HG03025 (cell line): ENCODE results near the gene RAB35.

ENCODE experiments used
- ATAC-seq: cut with Tn5 transposase; IDR thresholded peaks from one replicate; pipeline ENCODE4 v1.9.1; 2021; ENCODE audit warnings: mild to moderate bottlenecking, moderate library complexity; ENCODE audit not compliant: unreplicated experiment, low FRiP score

Gene RAB35

DNA sequence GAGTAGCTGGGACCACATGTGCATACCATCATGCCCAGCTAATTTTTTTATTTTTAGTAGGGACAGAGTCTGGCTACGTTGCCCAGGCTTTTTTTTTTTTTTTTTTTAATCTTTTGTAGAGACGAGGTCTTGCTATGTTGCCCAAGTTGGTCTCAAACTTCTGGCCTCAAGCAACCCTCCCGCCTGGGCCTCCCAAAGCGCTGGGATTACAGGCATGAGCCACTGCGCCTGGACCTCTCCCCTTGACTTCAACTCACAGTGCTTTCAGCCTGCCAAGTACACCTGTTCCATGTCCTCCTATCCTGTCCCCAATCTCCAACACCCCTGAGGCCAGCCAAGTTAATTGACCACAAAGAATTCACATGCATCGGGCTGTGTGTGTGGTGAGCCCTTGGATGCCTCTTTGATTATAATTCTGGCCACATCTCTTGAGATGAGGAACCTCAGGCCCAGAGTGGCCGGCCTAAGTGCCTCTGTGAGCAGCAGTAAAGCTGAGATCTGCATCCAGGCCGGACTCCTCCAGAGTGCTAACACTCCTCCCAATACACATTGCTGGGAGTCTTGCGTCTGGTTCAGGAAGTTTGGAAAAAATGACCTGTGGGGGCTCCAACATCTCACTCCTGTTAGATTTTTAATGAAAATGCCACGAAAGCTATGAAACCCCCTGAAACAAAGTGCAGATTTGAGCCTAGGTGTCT lies 6.8 kb downstream of the RAB35 start:
- no peak for ATAC-seq

DNA sequence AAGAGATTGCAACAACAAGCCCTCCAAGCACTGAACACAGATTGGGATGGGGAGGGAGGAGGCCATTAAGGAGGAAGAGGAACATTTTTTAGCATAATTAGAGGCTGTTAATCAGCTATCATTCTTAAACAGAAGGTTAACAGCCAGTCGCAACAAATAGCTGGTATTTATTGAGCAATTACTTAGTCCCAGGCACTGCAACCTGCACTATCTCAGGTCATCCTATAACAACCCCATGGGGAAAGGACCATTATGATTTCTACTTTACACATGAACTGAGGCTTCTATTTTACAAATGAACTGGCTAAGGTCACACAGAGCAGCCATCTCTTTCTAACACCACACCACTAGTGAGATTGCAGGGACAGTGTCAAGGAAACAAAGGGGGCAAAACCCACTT lies 10.4 kb downstream of the RAB35 start:
- no peak for ATAC-seq

DNA sequence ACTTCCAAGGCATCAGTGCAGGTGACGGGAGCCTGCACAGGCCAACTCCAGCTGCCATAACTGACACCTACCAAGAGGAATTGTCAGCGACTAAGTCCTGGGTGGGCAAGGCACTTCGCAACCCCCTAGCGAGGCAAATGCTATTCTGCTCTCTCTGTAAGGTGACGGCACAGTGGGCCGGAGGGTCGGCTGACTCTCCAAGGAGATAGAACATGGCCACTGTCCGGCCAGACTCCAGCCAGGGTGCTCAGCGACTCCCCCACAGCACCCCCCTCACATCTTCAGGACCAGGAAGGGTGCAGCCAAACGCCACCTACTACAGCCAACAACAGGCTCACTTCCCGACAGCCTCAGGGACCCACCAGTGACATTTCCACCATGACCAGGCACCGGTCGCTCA lies 13.2 kb downstream of the RAB35 start:
- ATAC-seq: no peak

DNA sequence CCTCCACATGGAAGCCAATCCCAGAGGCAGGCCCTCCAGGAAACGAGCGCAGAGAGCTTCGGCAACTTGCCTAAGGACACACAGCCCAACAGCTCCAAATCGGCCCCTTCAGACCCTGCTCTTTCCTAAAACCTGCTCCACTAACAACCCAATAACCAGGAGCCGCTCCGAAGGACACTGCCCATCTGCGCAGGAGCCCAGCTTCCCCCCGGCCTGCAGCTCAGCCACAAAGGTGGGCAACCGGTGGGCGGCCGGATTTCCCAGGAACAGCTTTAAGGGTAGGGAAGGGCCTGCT lies 13.6 kb downstream of the RAB35 start:
- ATAC-seq: no peak

DNA sequence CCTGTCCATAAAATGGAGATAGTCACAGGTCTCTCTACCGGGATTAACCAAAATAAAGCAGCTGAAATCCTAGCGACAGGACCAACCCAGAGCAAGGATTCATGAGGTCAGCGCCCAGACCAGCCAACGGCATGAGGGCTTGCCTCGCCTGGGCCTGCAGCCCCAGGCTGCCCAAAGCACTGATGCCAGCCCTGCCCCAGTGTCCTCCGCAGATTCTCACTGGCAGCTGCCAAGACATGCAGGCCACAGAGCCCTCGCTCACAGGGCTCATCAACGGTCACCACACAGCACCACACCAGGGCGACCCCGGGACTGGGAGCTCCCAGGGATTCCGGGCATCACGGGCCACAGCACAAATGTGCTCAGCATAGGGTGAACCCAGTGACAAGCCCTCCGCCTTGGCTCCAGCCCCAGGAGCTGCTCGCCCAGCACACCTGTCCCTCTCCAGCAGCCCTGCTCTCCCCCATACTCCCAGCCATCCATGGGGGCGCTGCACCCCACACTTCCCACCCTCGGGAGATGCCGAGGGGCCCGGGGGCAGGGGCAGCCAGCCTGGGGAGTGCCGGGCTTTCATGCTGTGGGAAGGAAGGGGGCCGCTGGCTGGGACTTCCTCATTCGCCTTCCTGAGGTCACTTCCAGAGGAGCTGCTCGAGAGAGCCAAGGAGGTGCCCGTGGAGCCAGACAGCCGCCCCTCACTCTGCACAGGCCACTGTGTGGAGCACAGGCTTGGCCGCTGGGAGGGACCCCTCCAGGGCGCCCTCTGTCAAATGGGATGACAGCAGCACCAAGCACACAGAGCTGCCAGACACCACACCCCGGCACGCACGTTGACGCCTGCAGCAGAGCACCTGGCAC lies 14.1 kb downstream of the RAB35 start:
- no peak for ATAC-seq

DNA sequence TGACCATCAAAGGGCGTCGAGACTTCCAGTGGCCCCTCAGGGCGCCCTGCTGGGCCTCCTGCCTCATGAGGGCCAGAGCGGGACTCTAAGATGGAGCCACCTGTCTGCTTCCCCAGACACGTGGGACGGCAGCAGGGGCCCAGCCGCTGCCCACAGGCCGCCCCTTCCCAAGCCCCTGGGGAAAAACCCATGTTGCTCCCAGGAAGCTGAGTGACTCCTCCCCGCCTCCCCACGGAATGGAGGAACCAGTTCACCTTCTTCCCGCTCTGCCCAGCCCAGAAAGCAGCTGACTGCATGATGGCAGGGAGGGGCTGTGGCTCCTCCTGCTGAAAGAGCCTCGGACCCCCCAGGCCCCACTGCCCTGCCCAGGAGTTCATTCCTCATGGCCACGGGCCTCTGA lies 14.9 kb downstream of the RAB35 start:
- no peak for ATAC-seq

DNA sequence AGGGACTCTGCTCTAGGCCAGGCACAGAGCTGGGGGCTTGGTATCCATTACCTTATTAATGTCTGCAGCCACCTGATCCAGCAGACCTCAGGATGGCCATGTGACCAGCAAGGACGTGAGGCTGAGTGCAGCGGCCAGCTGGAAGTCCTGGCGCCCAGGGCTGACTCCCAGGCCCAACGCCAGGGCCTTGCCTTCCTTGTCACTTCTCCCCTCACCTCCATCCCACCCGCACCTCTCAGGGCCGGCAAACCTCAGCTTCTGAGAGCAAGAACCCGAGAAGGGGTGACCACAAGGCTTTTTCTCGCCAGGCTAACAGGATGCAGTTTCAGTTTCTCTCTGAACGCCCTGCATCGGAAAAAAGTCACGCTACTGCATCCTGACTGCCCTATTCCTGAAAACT lies 15.4 kb downstream of the RAB35 start:
- ATAC-seq: no peak

DNA sequence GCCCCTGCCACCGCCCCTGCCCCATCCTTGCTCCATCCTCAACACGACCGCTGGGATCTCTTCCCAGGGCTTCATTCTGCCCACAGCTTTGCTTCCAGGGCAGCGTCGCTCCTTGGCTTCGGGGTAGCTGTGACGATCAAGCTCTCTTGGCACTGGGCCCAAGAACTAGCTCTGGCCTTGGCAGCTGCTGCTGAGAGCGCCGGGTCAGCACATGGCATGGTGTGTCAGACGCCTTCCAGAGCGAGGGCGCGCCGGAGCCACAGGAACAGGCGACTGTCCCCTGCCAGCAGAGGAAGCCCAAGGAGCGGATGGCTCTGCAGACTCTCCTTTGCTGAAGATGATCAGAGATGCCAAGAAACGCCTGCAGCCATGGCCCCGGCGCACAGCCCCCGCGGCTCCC lies 15.9 kb downstream of the RAB35 start:
- ATAC-seq: no peak

DNA sequence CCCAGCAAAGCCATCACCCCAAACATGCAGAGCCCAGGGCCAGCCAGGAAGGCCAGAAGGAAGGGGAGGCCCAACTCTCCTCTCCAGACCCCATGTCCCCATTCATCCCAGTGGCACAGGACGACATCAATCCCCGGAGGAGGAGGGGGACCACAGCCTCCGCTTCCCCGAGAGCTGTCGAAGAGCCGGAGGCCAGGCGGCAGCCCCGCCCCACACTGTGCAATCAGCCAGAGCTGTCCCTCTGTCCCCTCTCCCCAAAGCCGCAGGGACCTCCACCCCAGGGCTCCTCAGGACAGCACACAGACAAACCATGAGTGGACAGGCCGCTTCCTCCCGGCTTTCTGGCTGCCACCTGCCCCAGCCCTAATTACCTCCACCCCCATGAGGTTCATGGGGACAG lies 16.8 kb downstream of the RAB35 start:
- ATAC-seq: no peak

DNA sequence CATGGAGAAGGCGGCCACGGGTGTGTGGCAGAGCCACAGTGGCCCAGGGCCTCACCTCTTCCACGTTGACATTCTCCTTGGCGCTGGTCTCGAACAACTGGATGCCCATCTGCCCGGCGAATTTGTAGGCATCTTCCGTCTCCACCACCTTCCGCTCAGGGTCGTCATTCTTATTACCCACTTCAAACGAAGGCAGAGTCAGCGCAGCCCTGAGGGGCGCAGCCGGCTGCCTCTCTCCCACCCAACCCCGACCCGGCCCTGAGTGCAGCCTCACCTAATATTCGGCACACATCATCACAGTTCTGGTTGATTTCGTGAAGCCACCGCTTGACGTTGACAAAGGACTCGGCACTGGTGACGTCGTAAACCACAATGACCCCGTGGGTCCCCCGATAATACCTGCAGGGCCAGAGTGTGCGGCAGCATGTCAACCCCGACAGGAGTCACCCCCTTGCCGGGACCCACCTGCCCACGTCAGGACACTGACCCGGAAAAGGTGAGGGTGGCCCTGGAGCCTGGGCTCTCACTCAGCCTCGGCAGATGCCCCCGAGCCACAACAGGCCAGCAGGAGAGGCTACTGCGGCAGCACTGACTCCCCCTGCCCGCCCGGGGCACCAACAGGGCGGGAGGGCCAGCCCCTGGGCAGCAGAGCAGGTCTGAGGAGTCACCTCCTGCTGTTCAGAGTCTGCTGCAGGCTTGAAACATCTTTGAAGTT lies 17.6 kb downstream of the RAB35 start:
- no peak for ATAC-seq

DNA sequence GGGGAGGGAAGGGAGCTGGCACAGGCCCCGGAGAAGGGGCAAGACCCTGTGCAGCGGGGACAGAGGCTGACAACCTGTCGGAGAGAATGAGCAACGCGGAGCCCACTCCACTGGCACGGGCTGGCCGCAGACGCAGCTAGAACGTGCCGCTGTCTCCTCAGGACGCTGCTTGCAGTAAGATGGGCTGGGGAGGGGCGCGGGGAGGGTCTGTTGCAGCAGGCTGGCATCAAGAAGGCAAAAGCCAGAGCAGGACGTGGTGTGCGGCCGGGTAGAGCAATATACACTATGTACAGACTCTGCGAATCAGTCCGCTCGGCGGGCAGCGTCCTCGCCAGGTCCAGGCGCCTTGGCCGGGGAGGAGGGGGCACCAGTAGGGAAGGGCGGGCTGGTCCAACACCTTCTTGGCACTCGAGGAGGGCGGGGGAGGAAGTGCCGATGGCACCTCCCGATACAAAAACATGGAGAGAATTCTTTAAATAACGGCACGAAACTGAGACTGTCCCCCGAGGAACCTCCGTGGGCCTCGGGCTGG lies 19.8 kb downstream of the RAB35 start:
- no peak for ATAC-seq

DNA sequence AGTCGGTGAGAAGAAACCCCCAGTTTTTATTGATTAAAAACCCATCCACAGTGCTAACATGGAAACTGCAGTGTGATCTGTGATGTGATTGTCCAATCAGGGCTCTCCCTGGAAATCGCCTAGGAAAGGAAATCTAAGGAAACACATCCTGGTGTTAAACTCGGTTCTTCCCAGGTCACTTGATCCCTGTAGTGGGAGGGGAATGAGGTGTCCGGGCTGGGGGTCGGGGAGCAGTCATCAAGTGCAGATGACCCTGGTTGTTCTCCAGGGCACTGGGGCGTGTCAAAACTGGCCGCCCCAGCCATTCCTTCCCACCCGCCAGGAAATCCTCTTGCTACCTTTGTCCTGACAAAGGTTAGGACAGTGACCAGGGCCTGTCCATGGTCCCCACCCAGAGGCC lies 20.8 kb downstream of the RAB35 start:
- ATAC-seq: no peak

DNA sequence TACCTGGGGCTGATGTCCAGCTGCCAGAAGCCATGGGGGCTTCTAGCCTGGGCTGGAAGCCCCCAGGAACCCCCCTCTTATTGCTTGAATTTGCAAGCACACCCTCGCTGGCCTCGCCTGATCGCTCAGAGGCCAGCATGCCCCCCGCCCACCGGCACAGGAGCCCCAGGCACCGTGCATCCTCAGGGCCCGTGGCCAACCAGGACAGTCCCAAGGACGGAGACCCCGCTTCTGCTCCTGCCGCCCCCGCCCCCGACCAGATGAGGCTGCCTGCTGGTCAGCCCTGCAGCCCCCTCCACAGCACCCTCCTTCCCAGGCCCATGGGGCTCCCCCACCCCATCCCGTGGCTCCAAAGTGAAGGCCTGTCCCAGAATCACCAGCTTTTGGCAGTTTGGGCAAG lies 21.2 kb downstream of the RAB35 start:
- ATAC-seq: no peak

DNA sequence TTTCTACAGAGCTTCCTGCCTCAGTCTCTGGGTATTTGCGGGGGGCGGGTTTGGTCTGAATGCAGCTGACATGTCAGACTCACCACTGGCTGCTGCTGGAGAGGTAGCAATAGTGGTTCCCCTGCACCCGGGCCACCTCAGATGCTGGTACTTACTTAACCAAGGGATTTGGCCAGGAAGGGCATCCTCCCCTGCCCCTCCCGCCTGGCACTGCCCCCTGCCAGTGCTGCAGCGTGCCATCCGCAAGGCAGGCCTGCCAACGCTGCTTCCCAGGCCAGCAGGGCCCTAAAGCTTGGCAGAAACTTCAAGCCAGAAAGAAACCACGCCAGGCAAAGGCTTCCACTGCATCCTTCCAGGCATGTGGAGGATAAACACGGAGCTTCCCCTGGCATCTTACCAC lies 22.1 kb downstream of the RAB35 start:
- ATAC-seq: no peak

DNA sequence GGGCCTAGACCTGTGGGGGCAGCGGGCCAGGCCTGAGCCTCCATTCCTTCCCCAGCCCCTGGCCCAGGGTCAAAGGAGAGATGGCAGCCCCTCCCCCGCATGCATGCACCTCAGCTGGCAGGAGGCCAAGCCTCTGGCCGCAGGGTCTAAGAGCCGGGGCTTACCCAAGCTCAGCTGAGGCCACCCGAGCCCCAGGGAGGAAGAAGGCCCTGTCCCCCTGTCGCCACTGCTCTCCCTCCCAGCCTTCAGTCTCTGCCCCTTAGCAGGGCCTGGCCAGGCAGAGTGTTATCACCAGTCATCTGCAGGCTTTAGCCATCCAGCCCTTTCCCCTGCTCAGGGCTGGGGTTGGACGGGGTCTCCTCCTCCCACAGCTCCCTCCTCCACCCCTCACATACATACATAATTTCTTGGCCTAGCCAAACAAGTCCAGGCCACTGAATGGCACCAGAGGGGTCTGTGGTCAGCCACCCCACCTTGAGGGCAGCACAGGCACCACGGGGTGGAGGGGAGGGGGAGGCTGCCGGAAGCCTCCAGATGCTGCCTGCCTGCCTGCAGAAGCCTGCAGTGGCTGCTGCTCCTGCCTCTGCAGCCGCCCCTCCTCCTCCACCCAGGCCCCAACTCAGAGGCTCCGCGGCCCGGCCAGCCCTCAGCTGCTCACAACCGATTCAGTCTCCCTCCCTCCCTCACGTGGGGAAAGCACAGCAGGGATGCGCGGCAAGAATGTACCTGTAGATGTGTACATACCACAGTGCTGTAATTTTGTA lies 22.8 kb downstream of the RAB35 start:
- ATAC-seq: no peak

DNA sequence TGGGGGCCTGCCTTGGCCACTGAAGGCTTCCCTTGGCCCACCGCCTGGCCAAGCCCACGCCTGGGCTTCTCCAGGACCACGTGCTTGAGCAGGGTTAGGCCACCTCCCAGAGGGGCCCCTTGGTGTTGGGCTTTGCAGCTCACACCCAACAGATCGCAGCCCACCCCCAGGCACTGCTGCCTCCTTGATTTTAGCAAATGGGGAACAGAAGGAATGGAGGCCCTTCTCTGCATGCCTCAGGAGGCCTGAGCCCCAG lies 23.3 kb downstream of the RAB35 start:
- ATAC-seq: no peak

DNA sequence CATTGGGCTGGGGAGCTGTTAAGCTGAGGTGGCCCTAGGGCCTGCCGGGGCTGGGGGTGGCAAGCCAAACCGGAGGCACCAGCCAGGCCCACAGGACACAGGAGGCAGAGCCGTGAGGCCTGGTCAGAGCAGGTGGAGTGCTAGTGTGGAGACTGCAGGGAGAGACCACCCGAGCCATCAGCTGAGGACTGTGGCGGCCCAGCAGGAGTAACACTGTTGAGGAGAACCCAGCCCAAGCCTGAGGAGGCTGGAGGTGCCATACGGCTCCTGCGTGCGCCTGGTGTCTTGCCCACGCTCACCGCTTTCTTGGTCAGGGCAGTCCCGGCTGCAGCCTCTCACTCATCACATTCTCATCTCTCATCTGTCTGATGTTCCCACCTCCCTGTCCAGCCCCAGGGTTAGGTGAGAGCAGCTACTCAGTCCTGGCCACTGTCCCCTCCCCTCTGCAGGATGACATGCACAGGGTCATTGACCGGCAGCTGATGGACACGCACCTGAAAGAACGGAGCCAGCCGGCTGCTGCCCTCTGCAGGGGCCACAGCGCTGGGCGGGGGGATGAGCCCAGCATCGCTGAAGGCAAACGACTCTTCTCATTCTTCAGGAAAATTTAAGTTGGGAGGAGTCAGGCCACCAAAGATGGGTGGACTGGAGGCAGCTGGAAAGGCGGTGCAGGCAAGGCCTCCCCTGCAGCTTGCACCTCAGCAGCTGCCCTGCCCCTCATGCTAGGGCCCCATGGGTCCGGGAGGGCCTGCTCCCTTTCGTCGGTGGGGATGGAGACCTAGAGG lies 23.8 kb downstream of the RAB35 start:
- no peak for ATAC-seq

DNA sequence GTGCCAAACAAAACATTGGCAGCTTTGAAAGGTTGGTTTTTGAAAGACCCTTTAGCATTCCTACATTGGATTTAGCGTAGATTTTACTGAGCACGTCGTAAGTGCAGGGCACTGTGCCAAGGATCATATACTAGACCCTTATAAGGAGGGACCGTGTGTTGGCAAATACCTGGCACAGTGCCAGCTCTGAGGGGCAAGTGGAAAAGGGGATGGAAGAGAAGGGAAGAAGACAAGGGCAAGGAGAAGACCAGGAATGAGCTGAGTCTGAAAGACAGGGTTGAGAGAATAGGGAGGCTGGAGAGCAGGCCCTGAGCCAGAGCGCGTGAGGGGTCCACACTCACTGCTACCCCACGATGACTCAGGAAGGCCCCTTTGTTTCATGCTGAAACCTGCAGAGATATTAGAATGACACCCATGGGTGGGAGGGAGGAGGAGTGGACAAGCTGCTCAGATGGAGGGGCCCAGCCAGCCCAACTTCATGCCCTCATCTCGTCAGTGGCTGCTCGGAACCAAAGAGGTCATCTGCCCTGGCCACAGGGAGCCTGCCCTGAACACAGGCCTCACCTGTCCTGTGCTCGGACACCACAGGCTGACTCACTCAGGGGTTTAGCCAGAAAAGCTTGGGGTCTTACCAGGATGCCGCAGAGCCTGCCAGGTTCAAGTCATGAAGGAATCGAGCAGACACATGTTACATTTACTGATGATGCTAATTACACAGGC lies 25.0 kb downstream of the RAB35 start:
- ATAC-seq: no peak

DNA sequence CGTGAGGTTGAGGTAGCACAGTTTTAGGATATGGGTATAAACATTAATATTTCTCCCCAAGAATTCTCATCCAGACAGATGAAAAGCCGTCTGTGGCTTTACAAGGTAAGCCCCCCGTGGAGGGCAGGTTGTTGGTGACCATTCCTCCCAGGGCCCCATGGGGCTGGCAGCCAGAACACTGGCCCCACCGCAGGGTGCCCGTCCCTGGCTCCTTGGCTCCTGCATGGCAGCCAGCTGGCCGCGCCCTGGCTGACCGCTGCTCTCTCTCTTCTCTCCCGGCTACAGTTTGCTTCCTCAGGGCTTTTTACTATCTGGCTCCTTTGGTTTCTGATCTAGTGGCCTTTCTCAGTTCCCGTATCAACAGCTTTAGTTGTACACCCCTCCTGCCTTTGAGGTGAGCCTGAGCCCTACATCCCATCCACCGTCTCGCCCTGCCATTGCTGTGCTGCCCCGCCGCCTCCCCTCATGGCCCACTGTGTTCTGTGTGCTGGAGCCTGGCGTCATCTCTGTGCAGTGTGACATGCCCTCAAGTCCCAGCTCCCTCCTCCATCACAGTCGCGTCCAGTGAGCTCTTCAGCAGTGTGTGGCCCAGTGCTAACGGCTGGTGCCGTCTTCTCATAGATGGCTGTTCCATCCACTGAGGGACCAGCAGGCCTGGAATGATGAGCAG lies 25.8 kb downstream of the RAB35 start:
- no peak for ATAC-seq
